Neuron (in vitro differentiated cells): ENCODE results near the gene MAGEA4.

Experiments used
- H2AFZ ChIP-seq: one replicate; pipeline ENCODE4 v1.6.1; 2013; ENCODE audit warnings: low read depth, mild to moderate bottlenecking, inconsistent platforms, low read length, moderate library complexity
- H3K27me3 ChIP-seq: one replicate; pipeline ENCODE4 v1.6.1; 2013; ENCODE audit warnings: low read length; ENCODE audit not compliant: insufficient read depth
- H3K36me3 ChIP-seq: one replicate; pipeline ENCODE4 v1.6.1; 2013; ENCODE audit warnings: low read length; ENCODE audit not compliant: insufficient read depth
- H3K4me1 ChIP-seq: one replicate; pipeline ENCODE4 v1.6.1; 2013; ENCODE audit warnings: low read length; ENCODE audit not compliant: insufficient read depth
- H3K4me3 ChIP-seq: 2 replicates; pipeline ENCODE4 v1.5.1; 2013; ENCODE audit warnings: mild to moderate bottlenecking, low read length, moderate library complexity
- H3K9me3 ChIP-seq: one replicate; pipeline ENCODE4 v1.6.1; 2013; ENCODE audit warnings: low read length

MAGEA4 gene, protein sequence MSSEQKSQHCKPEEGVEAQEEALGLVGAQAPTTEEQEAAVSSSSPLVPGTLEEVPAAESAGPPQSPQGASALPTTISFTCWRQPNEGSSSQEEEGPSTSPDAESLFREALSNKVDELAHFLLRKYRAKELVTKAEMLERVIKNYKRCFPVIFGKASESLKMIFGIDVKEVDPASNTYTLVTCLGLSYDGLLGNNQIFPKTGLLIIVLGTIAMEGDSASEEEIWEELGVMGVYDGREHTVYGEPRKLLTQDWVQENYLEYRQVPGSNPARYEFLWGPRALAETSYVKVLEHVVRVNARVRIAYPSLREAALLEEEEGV

DNA sequence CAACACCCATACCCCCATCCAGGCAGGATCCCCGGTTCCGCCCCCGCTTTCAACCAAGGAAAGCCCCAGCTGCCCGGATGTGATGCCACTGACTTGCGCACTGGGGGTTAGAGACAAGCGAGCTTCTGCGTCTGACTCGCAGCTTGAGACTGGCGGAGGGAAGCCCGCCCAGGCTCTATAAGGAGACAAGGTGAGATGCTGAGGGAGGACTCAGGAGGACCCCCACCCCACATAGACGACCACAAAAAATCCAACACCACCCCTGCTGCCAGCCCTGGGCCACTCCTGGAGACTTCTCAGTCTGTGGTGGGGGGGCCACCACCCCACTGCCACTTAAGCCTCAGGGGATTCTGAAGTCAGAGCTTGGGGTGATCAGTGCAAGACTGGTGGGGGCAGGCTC lies at the start of gene MAGEA4:
Gene MAGEA4 (plus strand): TSS at position 110 of the 400 bp plus-strand sequence. CDS start 10,776 bp downstream, outside the sequence.
- Histone ChIP-seq H2AFZ (no peak within 1 kb of the TSS), H3K4me3 (no peak within 1 kb of the TSS), H3K9me3 (no peaks in the 10 kb centered on the region), H3K36me3 (no peaks in the 10 kb centered on the region), H3K27me3 (no peaks in the 10 kb centered on the region), H3K4me1 (no peaks in the 10 kb centered on the region)

DNA sequence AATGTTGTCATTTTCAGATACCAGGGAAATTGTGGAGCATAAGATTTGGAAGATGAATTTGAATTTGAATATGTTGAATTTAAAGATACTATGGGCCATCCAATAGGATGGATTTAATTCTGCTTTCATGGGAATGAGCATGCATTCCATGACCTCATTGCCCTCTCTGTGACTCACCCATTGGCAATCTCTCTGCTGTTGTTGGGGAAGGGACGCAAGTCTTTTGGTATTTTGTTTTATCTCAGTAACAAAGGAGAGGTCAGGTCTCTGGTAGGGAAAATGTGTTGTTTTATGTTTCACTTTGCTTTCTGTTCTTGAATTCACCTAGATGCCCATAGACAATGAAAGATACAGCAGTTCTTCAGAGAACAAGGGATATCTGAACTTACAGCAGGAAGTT lies 42.1 kb upstream of the MAGEA4 start:
- Histone ChIP-seq H3K9me3 (no peaks in the 10 kb centered on the region), H3K27me3 (no peaks in the 10 kb centered on the region), H3K4me3 (no peak overlapping the region), H3K4me1 (no peaks in the 10 kb centered on the region), H2AFZ (no peak overlapping the region), H3K36me3 (no peaks in the 10 kb centered on the region)

DNA sequence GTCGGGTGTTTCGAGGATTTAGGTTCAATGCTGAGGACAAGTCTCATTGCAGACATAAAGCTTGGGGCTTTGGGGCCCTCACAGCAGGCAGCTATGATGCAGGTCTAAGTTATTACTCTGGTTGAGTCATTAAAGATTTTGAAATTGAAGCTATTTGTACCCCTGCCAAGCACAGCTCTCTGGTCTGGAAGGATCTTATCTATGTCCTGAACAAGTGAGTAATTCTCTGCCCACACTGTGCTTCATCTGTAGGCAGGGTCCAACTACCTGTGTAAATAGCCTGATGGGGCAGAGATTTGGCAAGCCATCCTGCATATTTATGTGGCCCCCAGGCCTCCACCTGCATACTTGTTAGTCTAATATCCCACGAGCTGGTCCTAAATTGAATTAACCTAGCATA lies 41.4 kb upstream of the MAGEA4 start:
- no peak overlapping the region for H2AFZ ChIP-seq
- no peaks in the 10 kb centered on the region for H3K27me3 ChIP-seq
- no peaks in the 10 kb centered on the region for H3K9me3 ChIP-seq
- no peaks in the 10 kb centered on the region for H3K36me3 ChIP-seq
- H3K4me1 ChIP-seq, result no peaks in the 10 kb centered on the region
- H3K4me3 ChIP-seq, result no peak overlapping the region

DNA sequence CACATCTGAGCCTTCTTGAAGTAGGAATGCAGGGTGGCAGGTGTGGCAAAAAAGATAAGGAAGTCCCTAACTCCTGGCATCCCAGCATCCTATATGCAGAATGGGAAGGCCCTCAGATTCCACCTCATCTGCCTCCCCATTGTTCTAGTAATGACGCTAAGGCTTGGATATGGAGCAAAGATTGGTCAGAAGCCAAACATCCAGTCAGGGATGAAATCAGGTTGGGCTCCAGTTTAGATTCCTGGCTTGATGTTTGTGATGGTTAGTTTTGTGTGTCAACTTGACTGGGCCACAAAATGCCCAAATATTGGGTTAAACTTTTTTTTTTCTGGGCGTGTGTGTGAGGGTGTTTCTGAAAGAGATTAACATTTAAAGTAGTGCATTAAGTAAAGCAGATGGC lies 39.6 kb upstream of the MAGEA4 start:
- H3K4me3 ChIP-seq, result no peak overlapping the region
- H3K36me3 ChIP-seq, result no peaks in the 10 kb centered on the region
- H3K27me3 ChIP-seq, result no peaks in the 10 kb centered on the region
- H3K4me1 ChIP-seq, result no peaks in the 10 kb centered on the region
- H3K9me3 ChIP-seq, result no peaks in the 10 kb centered on the region
- H2AFZ ChIP-seq, result no peak overlapping the region

DNA sequence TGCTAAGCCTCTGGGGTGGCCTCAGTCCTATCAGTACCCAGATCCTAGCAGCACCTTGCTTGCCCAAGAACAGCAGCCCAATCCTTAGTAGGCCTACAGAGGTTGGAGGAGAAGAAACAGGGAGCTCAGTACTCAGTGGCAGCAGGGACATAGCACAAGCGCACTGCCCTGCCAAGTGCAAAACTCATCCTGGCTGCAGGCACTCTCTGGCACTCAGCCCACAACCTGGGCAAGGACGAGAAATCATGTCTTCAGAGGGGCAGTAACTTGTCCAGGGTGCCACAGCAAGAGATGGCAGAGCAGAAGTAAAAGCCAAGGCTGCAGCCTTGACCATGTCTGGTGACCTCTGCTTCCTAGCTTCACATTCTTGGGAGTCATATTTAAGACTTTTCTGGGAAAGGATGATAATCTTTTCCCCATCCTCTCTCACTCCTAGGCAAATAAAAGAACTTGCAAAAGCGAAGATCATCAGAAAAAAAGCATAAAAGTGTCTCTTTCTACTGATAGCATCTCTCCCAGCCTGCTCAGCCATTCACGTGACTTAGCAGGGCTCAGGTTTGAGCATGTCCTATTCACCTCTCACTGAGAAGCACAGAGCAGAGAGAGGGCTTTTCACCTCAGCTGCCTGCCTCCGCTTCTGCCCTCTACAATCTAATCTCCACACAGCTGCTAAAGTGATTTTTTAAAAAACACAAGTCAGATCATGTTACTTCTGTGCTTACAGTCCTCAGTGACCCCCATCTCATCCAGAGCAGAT lies 37.2 kb upstream of the MAGEA4 start:
- H3K36me3 ChIP-seq, result no peaks in the 10 kb centered on the region
- H3K27me3 ChIP-seq, result no peaks in the 10 kb centered on the region
- H2AFZ ChIP-seq, result no peak overlapping the region
- no peak overlapping the region for H3K4me3 ChIP-seq
- no peaks in the 10 kb centered on the region for H3K4me1 ChIP-seq
- H3K9me3 ChIP-seq, result no peaks in the 10 kb centered on the region

DNA sequence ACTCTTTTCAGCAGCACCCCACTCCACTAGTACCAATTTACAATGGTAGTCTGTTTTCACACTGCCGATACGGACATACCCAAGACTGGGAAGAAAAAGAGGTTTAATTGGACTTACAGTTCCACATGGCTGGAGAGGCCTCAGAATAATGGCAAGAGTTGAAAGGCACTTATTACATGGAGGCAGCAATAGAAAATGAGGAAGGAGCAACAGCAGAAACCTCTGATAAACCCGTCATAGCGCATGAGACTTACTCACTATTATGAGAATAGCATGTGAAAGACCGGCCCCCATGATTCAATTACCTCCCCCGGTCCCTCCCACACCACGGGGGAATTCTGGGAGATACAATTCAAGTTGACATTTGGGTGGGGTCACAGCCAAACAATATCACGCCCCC lies 34.1 kb upstream of the MAGEA4 start:
- Histone ChIP-seq H2AFZ (no peak overlapping the region), H3K36me3 (no peaks in the 10 kb centered on the region), H3K4me3 (no peak overlapping the region), H3K9me3 (no peaks in the 10 kb centered on the region), H3K4me1 (no peaks in the 10 kb centered on the region), H3K27me3 (no peaks in the 10 kb centered on the region)

DNA sequence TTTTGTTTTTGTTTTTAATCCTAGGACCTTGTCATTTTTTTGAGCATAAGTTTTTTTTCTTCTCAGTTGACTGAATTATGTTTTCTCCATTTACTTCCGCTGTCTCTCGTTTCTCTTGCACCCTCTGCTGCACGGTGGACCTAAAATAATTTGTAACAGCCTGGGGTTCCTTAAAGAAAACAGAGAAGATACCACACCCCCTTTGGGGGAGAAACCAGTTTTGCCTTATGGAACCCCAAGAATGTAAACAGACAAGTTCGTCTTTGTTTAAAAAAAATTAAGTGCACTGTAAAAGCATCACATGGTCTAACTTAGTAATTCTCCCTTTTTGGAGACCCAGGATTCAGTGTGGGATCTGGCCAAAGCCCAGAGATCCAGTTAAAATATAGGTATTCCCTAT lies 32.8 kb upstream of the MAGEA4 start:
- H3K27me3 ChIP-seq, result no peaks in the 10 kb centered on the region
- no peaks in the 10 kb centered on the region for H3K9me3 ChIP-seq
- no peaks in the 10 kb centered on the region for H3K4me1 ChIP-seq
- H3K36me3 ChIP-seq, result no peaks in the 10 kb centered on the region
- H2AFZ ChIP-seq, result no peak overlapping the region
- no peak overlapping the region for H3K4me3 ChIP-seq

DNA sequence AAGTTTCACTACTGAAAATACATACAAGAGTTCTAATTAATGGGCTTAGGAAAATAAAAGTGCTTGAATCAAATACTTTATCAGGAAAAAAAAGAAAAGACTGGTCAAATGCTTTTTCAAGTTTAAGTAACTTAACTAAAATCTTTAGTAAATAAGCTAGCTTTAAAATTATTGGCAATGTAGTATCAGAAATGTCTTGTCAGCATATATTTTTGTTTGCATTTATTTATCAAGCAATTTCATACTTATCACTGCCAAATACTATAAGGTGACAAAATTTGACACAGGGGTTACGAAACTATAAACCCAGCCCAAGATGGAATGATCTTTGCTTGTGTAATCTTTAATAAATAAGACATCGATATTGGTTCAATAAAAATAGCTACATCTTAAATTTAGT lies 31.8 kb upstream of the MAGEA4 start:
- Histone ChIP-seq H3K4me3 (no peak overlapping the region), H3K36me3 (no peaks in the 10 kb centered on the region), H3K27me3 (no peaks in the 10 kb centered on the region), H2AFZ (no peak overlapping the region), H3K9me3 (no peaks in the 10 kb centered on the region), H3K4me1 (no peaks in the 10 kb centered on the region)

DNA sequence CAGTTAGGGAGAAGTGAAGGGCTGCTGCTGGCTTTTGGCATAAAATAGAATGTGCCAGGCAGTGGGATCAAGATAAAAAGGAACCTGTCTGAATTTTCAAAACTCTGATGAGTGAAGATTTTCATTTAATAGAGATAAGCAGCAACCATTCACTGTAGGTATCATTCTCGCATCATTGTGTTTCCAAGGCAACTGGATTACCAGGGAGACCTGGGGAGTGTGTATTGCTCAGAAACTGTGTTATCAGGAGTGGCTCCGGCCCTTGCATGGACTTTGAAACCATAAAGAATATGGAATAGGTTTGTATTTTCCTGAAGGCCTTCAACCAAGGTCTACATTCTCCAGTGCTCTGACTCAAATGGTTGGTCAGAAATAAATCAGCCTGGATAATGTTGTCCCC lies 23.3 kb upstream of the MAGEA4 start:
- no peak overlapping the region for H2AFZ ChIP-seq
- H3K27me3 ChIP-seq, result no peaks in the 10 kb centered on the region
- no peaks in the 10 kb centered on the region for H3K9me3 ChIP-seq
- no peaks in the 10 kb centered on the region for H3K36me3 ChIP-seq
- no peaks in the 10 kb centered on the region for H3K4me1 ChIP-seq
- H3K4me3 ChIP-seq, result no peak overlapping the region

DNA sequence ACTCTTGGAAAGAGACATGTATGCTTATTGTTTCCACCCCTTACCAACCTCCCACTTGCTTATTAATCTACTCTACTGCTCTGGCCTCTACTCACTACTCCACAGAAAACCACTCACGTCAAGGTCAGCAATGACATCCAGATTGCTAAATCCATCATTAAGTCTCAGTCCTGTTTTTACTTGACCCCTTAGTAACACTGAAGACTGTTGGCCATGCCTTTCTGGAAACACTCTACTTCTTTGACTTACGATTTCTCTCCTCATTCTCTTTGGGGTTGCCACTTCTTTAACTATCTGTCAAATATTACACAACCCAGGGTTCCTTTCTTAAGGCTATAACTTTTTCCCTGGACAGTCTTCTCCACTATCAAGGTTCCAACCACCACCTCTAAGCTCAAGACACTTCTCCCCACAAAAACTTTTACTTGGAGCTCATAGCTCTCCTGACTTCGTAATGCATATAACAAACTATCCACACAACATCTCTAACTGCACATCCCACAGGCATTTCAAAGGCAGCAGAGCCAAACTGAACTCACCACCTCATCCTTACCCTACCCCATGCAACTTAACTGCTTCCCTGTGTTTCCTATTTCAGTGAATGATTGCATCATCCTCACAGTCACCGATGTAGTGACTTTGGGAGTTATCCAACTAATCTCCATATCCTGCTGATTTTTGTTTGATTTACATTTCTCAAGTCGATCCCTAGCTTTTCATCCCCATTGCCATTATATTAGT lies 15.8 kb upstream of the MAGEA4 start:
- Histone ChIP-seq H3K4me3 (no peak overlapping the region), H2AFZ (no peak overlapping the region), H3K27me3 (peaks cover 5% of the 10 kb centered on the region), H3K4me1 (no peaks in the 10 kb centered on the region), H3K36me3 (no peaks in the 10 kb centered on the region), H3K9me3 (no peaks in the 10 kb centered on the region)

DNA sequence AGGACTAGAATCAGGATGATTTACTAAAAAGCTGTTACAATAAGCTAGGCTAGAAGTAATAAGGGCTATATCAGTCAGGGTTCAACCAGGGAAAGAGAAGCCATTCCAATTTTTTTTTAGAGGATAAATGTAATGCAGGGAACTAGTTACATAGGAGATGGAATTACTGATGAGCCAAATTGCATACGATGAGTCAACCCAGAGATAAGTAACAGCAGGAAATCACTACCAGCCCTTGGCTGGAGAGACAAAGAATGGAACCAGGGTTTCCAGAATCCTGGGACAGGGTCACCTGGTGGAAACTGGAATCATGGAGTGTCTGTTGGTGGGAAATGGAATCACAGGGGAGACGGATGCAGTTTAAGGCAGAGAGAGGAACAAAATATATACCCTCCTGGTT lies 13.1 kb upstream of the MAGEA4 start:
- Histone ChIP-seq H3K4me3 (no peak overlapping the region), H3K27me3 (peaks cover 4% of the 10 kb centered on the region), H3K9me3 (no peaks in the 10 kb centered on the region), H2AFZ (no peak overlapping the region), H3K4me1 (no peaks in the 10 kb centered on the region), H3K36me3 (no peaks in the 10 kb centered on the region)

DNA sequence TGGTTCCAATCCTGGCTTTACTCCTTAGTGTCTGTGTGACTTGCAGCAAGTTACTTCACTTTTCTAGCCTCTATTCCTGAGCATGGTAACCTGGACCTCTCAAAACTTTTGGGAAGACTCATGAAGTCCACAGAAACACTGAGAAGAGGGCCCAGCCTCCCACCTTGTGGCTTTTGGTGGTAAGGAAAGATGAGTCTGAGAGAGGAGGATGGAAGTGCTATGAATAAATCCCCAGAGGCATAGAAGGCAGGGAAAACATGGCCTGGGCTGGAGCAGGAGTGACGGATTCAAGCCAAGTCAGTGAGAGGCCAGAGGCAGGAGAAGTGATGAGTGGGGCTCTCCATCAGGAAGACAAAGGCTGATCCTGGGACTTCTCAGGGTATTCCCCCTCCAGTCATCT lies 10.9 kb upstream of the MAGEA4 start:
- Histone ChIP-seq H3K36me3 (no peaks in the 10 kb centered on the region), H2AFZ (no peak overlapping the region), H3K4me1 (no peaks in the 10 kb centered on the region), H3K4me3 (no peak overlapping the region), H3K9me3 (no peaks in the 10 kb centered on the region), H3K27me3 (no peaks in the 10 kb centered on the region)

DNA sequence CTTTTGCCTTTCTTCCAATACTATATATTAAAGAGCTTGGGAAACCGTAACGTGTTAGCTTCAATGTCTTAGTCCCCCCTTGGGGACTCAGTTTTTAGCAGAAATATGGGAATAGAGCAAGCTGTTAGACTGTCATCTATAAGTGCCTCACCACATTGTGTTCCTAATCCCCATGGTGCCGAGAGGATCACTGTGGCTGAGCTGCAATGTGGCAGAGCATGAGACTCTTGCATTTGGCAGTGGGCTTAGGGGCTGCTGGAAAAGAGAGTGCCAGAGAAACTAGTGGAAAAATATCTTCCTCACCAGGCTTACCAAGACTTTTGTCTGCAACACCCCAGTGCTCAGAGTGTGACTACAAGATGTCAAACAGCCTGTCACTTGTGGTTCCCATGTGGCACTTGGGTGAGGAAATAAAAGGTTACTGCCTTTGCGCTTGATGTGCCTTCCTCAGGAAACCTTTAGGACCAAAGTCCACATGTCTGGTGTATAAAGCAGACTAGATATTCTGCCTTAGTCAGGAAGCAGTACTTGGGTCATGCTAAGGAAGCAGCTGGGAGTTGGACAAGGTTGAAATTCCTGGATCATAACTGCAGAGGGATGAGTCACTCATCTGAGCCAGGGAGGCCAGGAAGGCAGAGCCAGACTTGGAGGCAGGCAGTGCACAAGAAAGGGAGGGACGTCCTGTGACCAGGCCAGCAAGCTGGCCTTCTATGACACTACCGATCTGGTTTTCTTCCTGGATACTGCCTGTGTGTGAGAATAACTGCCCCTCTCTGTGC lies 9.7 kb upstream of the MAGEA4 start:
- Histone ChIP-seq H3K4me3 (no peak overlapping the region), H3K36me3 (no peaks in the 10 kb centered on the region), H3K4me1 (no peaks in the 10 kb centered on the region), H2AFZ (no peak overlapping the region), H3K27me3 (no peaks in the 10 kb centered on the region), H3K9me3 (no peaks in the 10 kb centered on the region)
